Testis (tissue), 3 donors: Measurements from ENCODE around the gene GABRB3. TPM values are rescaled to one million over a fixed set of nuclear protein-coding genes. Genes with fewer than 3 reads are reported as not detected.

Experiments
- DNase-seq: peaks from one replicate; pipeline ENCODE4 v3.0.0-alpha.2; 2019
- H3K27ac ChIP-seq, 2 donors: fragments of 200-600 bp; sonication (generic); one replicate each; pipeline ENCODE4 v1.5.1; 2019
- H3K27me3 ChIP-seq: fragments of 200-600 bp; sonication (generic); one replicate; pipeline ENCODE4 v1.5.1; 2019
- H3K36me3 ChIP-seq: fragments of 200-600 bp; sonication (generic); one replicate; pipeline ENCODE4 v1.5.1; 2017; ENCODE audit warnings: low read depth; ENCODE audit errors: missing control alignments
- H3K4me1 ChIP-seq: fragments of 200-600 bp; sonication (generic); one replicate; pipeline ENCODE4 v1.5.1; 2019
- H3K4me3 ChIP-seq, 2 donors: fragments of 200-600 bp; sonication (generic); one replicate each; pipeline ENCODE4 v1.5.1; 2017 to 2019
- H3K9me3 ChIP-seq: fragments of 200-600 bp; sonication (generic); one replicate; pipeline ENCODE4 v1.5.1; 2017
- POLR2A ChIP-seq: fragments of 450-650 bp; IDR thresholded peaks from one replicate; pipeline ENCODE4 v1.6.1; 2017; ENCODE audit warnings: antibody characterized with exemption, mild to moderate bottlenecking, moderate library complexity
- WGBS, 2 donors: methylation state at CpG; one replicate each; pipeline ENCODE4 v1.1.5; 2018; 5-methylcytosine and 5-hydroxymethylcytosine counted together
- intact Hi-C: fragments of 100-400 bp; cut with DNase I; formaldehyde crosslinking; loops from one replicate; pipeline ENCODE4 v1.15.1; 2023; ENCODE audit warnings: low total_unique reads
- polyA plus RNA-seq: library from polyadenylated mRNA; stranded (reverse); fragments of 350-450 nt; fragmentation: Illumina TruSeq; extraction: RNeasy Lipid Tissue Mini Kit (QIAGEN cat#74804); gene quantifications from one replicate; pipeline ENCODE4 v1.2.3, GENCODE V29; 2014; ENCODE audit warnings: low read depth, low replicate concordance; ENCODE audit not compliant: insufficient read depth
- total RNA-seq, 2 donors: library from RNA; depleted of rRNA; stranded (reverse); fragments of >200 nt; gene quantifications; one replicate each; pipeline ENCODE4 v1.2.3, GENCODE V29; 2016
- TF ChIP-seq, protein P1 (sequence below), 3 experiments: fragments of 450-650 bp in 2 of 3; fragments of 200-600 bp in 1 of 3; sonication (generic) in 1 of 3; IDR thresholded peaks; one replicate each; pipeline ENCODE4 v1.5.1; 2016 to 2019; ENCODE audit warnings: antibody characterized with exemption in 3 of 3, mild to moderate bottlenecking in 2 of 3, moderate library complexity in 1 of 3

GABRB3 gene
- total and polyA plus RNA-seq, 3 donors from 2014 or later: 11.8 to 19.6 (median 16.2) TPM

GRCh38 chr15:26759986-26760385, 12.9 kb downstream of the GABRB3 start:
- intact Hi-C loops: no loop called here
- WGBS, 2 donors: 64 to 74% methylated on average over 5 of the region's 5 CpGs

DNA sequence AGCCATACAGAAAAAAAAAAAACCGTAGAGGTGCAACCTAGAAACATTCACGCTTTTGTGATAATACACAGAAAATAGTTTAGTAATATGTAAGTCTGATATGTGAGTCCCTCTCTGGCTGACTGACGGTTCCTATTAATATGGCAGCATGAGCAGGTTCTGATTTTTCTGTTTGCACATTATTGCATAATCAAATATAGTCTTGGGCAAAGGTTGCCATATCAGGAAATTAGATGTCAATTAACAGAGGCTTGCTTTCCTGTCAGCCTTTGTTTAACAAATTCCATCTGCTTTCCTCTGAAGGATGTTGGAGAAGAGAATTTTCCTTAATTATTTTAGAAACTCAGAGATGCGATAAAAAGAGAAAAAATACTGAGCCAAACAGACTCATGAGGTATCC, 14.8 kb downstream of the GABRB3 start:
- Histone ChIP-seq H3K27ac (no peak overlapping the region), H3K36me3 (no peaks in the 10 kb centered on the region), H3K4me3 (no peak overlapping the region), H3K9me3 (no peaks in the 10 kb centered on the region), H3K4me1 (no peaks in the 10 kb centered on the region), H3K27me3 (no peaks in the 10 kb centered on the region)
- intact Hi-C loops: no loop called here
- no peak for TF ChIP-seq POLR2A
- TF ChIP-seq, protein P1, sequence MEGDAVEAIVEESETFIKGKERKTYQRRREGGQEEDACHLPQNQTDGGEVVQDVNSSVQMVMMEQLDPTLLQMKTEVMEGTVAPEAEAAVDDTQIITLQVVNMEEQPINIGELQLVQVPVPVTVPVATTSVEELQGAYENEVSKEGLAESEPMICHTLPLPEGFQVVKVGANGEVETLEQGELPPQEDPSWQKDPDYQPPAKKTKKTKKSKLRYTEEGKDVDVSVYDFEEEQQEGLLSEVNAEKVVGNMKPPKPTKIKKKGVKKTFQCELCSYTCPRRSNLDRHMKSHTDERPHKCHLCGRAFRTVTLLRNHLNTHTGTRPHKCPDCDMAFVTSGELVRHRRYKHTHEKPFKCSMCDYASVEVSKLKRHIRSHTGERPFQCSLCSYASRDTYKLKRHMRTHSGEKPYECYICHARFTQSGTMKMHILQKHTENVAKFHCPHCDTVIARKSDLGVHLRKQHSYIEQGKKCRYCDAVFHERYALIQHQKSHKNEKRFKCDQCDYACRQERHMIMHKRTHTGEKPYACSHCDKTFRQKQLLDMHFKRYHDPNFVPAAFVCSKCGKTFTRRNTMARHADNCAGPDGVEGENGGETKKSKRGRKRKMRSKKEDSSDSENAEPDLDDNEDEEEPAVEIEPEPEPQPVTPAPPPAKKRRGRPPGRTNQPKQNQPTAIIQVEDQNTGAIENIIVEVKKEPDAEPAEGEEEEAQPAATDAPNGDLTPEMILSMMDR (IDR thresholded peaks at IDR 0.05): no peak
- WGBS, 2 donors: 61 to 70% methylated on average over 4 of the region's 4 CpGs
- DNase-seq: no peak

More at GRCh38 chr15:26759986-26760385, 12.9 kb downstream of the GABRB3 start:
- H3K27ac ChIP-seq: no peak overlapping the region
- DNase-seq: no peak
- H3K4me1 ChIP-seq: no peaks in the 10 kb centered on the region
- no peaks in the 10 kb centered on the region for H3K9me3 ChIP-seq
- H3K36me3 ChIP-seq: no peaks in the 10 kb centered on the region
- no peak for TF ChIP-seq POLR2A
- TF ChIP-seq, protein P1 (IDR thresholded peaks at IDR 0.05): no peak
- H3K4me3 ChIP-seq: no peak overlapping the region
- no peaks in the 10 kb centered on the region for H3K27me3 ChIP-seq

- Histone ChIP-seq H3K9me3 (no peaks in the 10 kb centered on the region), H3K27ac (no peak overlapping the region), H3K4me3 (no peak overlapping the region), H3K36me3 (no peaks in the 10 kb centered on the region), H3K4me1 (no peaks in the 10 kb centered on the region), H3K27me3 (no peaks in the 10 kb centered on the region)
- intact Hi-C loops: no loop called here
- WGBS, 2 donors: 68 to 77% methylated on average over 8 of the region's 8 CpGs
- TF ChIP-seq POLR2A: no peak
- TF ChIP-seq, protein P1 (IDR thresholded peaks at IDR 0.05): no peak
- no peak for DNase-seq
Measured at GRCh38 chr15:26757141-26757540, 15.7 kb downstream of the GABRB3 start.

GRCh38 chr15:26744894-26745293, 28.0 kb downstream of the GABRB3 start:
- intact Hi-C loops: no loop called here
- no peak overlapping the region for H3K27ac ChIP-seq
- H3K36me3 ChIP-seq: no peaks in the 10 kb centered on the region
- H3K4me1 ChIP-seq: no peaks in the 10 kb centered on the region
- TF ChIP-seq, protein P1 (IDR thresholded peaks at IDR 0.05): no peak
- TF ChIP-seq POLR2A: no peak
- DNase-seq: no peak
- H3K27me3 ChIP-seq: no peaks in the 10 kb centered on the region
- WGBS, 2 donors: 77 to 80% methylated on average over 7 of the region's 7 CpGs
- H3K4me3 ChIP-seq: no peak overlapping the region
- H3K9me3 ChIP-seq: no peaks in the 10 kb centered on the region

DNA sequence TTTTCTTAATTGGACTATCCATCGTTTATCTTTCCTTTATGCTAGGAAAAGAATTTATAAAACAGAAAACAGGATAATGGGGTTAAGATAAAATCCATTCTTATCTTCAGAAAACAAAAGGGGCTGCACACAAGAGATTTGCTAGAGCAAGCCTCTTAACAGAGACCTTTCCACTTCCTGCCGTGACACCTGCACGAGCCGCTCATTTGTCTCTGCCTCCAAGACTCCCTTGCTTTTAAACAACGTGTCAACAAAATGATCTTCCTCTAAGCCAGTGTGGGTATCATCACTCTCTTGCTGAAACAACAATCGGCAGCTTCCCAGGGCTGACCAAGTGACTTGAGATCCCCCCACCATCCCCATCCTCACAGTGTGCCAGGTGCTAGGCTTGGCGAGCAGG, 33.1 kb downstream of the GABRB3 start:
- intact Hi-C loops: no loop called here
- no peak overlapping the region for H3K27ac ChIP-seq
- H3K9me3 ChIP-seq: no peaks in the 10 kb centered on the region
- no peak for DNase-seq
- no peaks in the 10 kb centered on the region for H3K4me1 ChIP-seq
- no peaks in the 10 kb centered on the region for H3K36me3 ChIP-seq
- TF ChIP-seq, protein P1 (IDR thresholded peaks at IDR 0.05): no peak
- TF ChIP-seq POLR2A: no peak
- no peaks in the 10 kb centered on the region for H3K27me3 ChIP-seq
- 68 to 69% methylated on average over 7 of the region's 7 CpGs for WGBS, 2 donors
- H3K4me3 ChIP-seq: no peak overlapping the region
